B cell (primary cell): ENCODE results near the gene MEPCE. TPM values are rescaled to one million over a fixed set of nuclear protein-coding genes. Genes with fewer than 3 reads are reported as not detected.

Experiments
- ATAC-seq: fragments of 200-7000 bp; cut with Tn5 transposase; one replicate; pipeline ENCODE4 v1.10.0; 2021; ENCODE audit warnings: low read depth, mild to moderate bottlenecking, moderate number of reproducible peaks, moderate library complexity
- CTCF ChIA-PET: fragments of 350-600 bp; sonication (Branson Sonifier 250); formaldehyde crosslinking; loops from one replicate; lab custom pipeline; 2021; ENCODE audit warnings: antibody characterized with exemption, inconsistent platforms; lab: Charles Lee
- POLR2A ChIA-PET: fragments of 350-600 bp; sonication (Branson Sonifier 250); formaldehyde crosslinking; loops from one replicate; lab custom pipeline; 2021; ENCODE audit warnings: antibody characterized with exemption; lab: Charles Lee
- DNase-seq: peaks from one replicate; pipeline ENCODE4 v3.0.0; 2013
- H2AFZ ChIP-seq: 2 replicates; pipeline ENCODE4 v1.6.1; 2012; ENCODE audit warnings: mild to moderate bottlenecking, low read depth, low read length; ENCODE audit not compliant: insufficient read depth, poor library complexity, severe bottlenecking
- H3K27ac ChIP-seq, 2 donors: 1 replicate in 1 of 2; 2 replicates in 1 of 2; pipeline ENCODE4 v1.5.1; 2012 to 2013; ENCODE audit warnings: low read length in 2 of 2, mild to moderate bottlenecking in 2 of 2, moderate library complexity in 1 of 2
- H3K27me3 ChIP-seq, 4 experiments: fragments of 200-600 bp in 1 of 4; sonication (generic) in 1 of 4; replicated peaks in 1 of 4; 1 replicate in 2 of 4; 2 replicates in 2 of 4; pipeline versions ENCODE4 v1.6.1 to v1.7.0; 2013 to 2016; ENCODE audit warnings: low read length in 3 of 4, mild to moderate bottlenecking in 2 of 4, mixed read lengths in 1 of 4, moderate library complexity in 1 of 4; ENCODE audit not compliant: insufficient read depth in 4 of 4, control insufficient read depth in 3 of 4; ENCODE audit errors: control extremely low read depth in 1 of 4
- H3K36me3 ChIP-seq, 2 experiments: replicated peaks in 1 of 2; 1 replicate in 1 of 2; 2 replicates in 1 of 2; pipeline versions ENCODE4 v1.6.1 to v1.7.1; 2013; ENCODE audit warnings: low read length in 1 of 2; ENCODE audit not compliant: insufficient read depth in 2 of 2, control insufficient read depth in 1 of 2; ENCODE audit errors: control extremely low read depth in 1 of 2, extremely low read depth in 1 of 2
- H3K4me1 ChIP-seq, 2 donors: fragments of 200-600 bp in 1 of 2; sonication (generic) in 1 of 2; 1 replicate in 1 of 2; 2 replicates in 1 of 2; pipeline versions ENCODE4 v1.5.1 to v1.6.1; 2013 to 2017; ENCODE audit warnings: low read length in 2 of 2; ENCODE audit not compliant: control insufficient read depth in 2 of 2, insufficient read depth in 2 of 2
- H3K4me2 ChIP-seq: replicated peaks from 2 replicates; pipeline ENCODE3; 2012; ENCODE audit warnings: mild to moderate bottlenecking, low read depth, low read length; ENCODE audit not compliant: poor library complexity, severe bottlenecking
- H3K4me3 ChIP-seq, 5 experiments: fragments of 200-600 bp in 1 of 5; sonication (generic) in 1 of 5; 1 replicate in 3 of 5; 2 replicates in 2 of 5; pipeline versions ENCODE4 v1.5.1 to v1.7.0; 2011 to 2016; ENCODE audit warnings: low read length in 4 of 5, mild to moderate bottlenecking in 4 of 5, low read depth in 2 of 5, control low read depth in 1 of 5, moderate library complexity in 1 of 5; ENCODE audit not compliant: insufficient read depth in 1 of 5; ENCODE audit errors: control extremely low read depth in 1 of 5, extremely low read depth in 1 of 5
- H3K79me2 ChIP-seq: fragments of 200-600 bp; sonication (generic); one replicate; pipeline ENCODE4 v1.6.0; 2016; ENCODE audit warnings: low read length; ENCODE audit not compliant: control insufficient read depth, insufficient read depth
- H3K9ac ChIP-seq: fragments of 200-600 bp; sonication (generic); 2 replicates; pipeline ENCODE4 v1.6.1; 2017; ENCODE audit warnings: mild to moderate bottlenecking, low read length, moderate library complexity
- H3K9me3 ChIP-seq, 3 donors: one replicate each; pipeline versions ENCODE4 v1.6.1 to v1.7.1; 2013; ENCODE audit warnings: low read length in 2 of 3; ENCODE audit not compliant: control insufficient read depth in 2 of 3, insufficient read depth in 1 of 3; ENCODE audit errors: control extremely low read depth in 1 of 3
- H4K20me1 ChIP-seq: 2 replicates; pipeline ENCODE4 v1.6.0; 2012; ENCODE audit warnings: mild to moderate bottlenecking, low read length; ENCODE audit not compliant: insufficient read depth, control insufficient read depth, poor library complexity, severe bottlenecking
- H3K27ac Mint-ChIP-seq: one replicate; pipeline ENCODE4 v1.8.0; 2021; ENCODE audit warnings: mixed read lengths
- H3K27me3 Mint-ChIP-seq: one replicate; pipeline ENCODE4 v1.8.0; 2021; ENCODE audit warnings: mixed read lengths
- H3K4me1 Mint-ChIP-seq: one replicate; pipeline ENCODE4 v1.8.0; 2021; ENCODE audit warnings: mixed read lengths
- H3K4me3 Mint-ChIP-seq: one replicate; pipeline ENCODE4 v1.8.0; 2021; ENCODE audit warnings: mixed read lengths
- H3K9me3 Mint-ChIP-seq: one replicate; pipeline ENCODE4 v1.8.0; 2022; ENCODE audit warnings: mixed read lengths; ENCODE audit not compliant: insufficient read depth
- CTCF ChIP-seq: fragments of 200-600 bp; IDR thresholded peaks from one replicate; pipeline ENCODE4 v1.8.0; 2022; ENCODE audit warnings: antibody characterized with exemption, mild to moderate bottlenecking
- EZH2 ChIP-seq: IDR thresholded peaks from 2 replicates; pipeline ENCODE4 v1.6.1; 2012; ENCODE audit warnings: borderline replicate concordance, low read depth, mild to moderate bottlenecking, moderate library complexity, low read length; ENCODE audit not compliant: insufficient read depth, poor library complexity, severe bottlenecking
- WGBS: methylation state at CpG from one replicate; pipeline ENCODE4 v1.1.5; 2013; ENCODE audit warnings: missing lambda C conversion rate; ENCODE audit not compliant: insufficient coverage; 5-methylcytosine and 5-hydroxymethylcytosine counted together
- intact Hi-C: fragments of 100-400 bp; cut with micrococcal nuclease; formaldehyde crosslinking; loops from one replicate; pipeline ENCODE4 v1.10.0; 2022
- polyA plus RNA-seq: library from polyadenylated mRNA; depleted of rRNA; stranded (reverse); fragments of >200 nt; gene quantifications from 2 replicates; pipeline ENCODE4 v1.2.3, GENCODE V29; 2012
- total RNA-seq, 2 donors: library from RNA; stranded (reverse); fragments of 120-200 nt in 1 of 2; gene quantifications; 1 replicate in 1 of 2; 2 replicates in 1 of 2; pipeline versions ENCODE4 v1.2.3 to v1.2.4, GENCODE V29; 2013 to 2022

Gene MEPCE
- total and polyA plus RNA-seq, 2 donors (not counting 1 experiment from before 2014, with no cell fraction given) = 54.5 to 90.6 TPM

GRCh38 chr7:100471021-100471420 lies 41.4 kb downstream of the MEPCE start:
- intact Hi-C loops = loop anchor here (10.0 kb wide), 1 partner anchor 234 kb away; the partner anchor contains the start of gene POP7
- no peaks in the 10 kb centered on the region for H3K27me3 Mint-ChIP-seq
- no peak for ATAC-seq

More at GRCh38 chr7:100471021-100471420, 41.4 kb downstream of the MEPCE start:
- Mint-ChIP-seq H3K9me3 (no peaks in the 10 kb centered on the region), H3K4me3 (no peak overlapping the region), H3K27ac (peak overlapping the region; percentile 53), H3K4me1 (peaks cover 36% of the 10 kb centered on the region)
- 81% methylated on average over 3 of the region's 4 CpGs for WGBS
- Histone ChIP-seq H3K79me2 (peaks cover 34% of the 10 kb centered on the region), H4K20me1 (peaks cover 68% of the 10 kb centered on the region), H3K4me3 (no peak overlapping the region), H3K4me2 (no peak overlapping the region), H2AFZ (no peak overlapping the region), H3K27me3 (no peaks in the 10 kb centered on the region), H3K36me3 (peaks cover 1 to 49% of the 10 kb centered on the region in 2 experiments), H3K9ac (no peak overlapping the region), H3K9me3 (no peaks in the 10 kb centered on the region), H3K4me1 (peaks cover 17 to 35% of the 10 kb centered on the region in 2 donors), H3K27ac (no peak overlapping the region)
- ChIA-PET POLR2A (no interaction called here), CTCF (interaction anchor here (0.7 to 4.3 kb wide), 6 partner anchors 10 to 118 kb away, joined by 4 to 80 read pairs (median 14); partner anchors contain the start of genes NYAP1 and TSC22D4)
- no peak for DNase-seq
- TF ChIP-seq EZH2 (no peak), CTCF (no peak)
